SK-N-SH (cell line): ENCODE data around the gene SYNE2. TPM values are rescaled to one million over a fixed set of nuclear protein-coding genes. Genes with fewer than 3 reads are reported as not detected.

Experiments
- CTCF ChIA-PET: fragments of 300-600, 350-600 bp; formaldehyde crosslinking; extraction: SDS; loops from one replicate; lab custom pipeline; 2021; lab: Yijun Ruan, JAX
- POLR2A ChIA-PET: fragments of 350-600 bp; sonication (Branson Sonifier 250); formaldehyde crosslinking; extraction: SDS; loops from one replicate; lab custom pipeline; 2020; ENCODE audit warnings: antibody characterized with exemption, inconsistent platforms; lab: Yijun Ruan, JAX
- DNase-seq: peaks from one replicate; pipeline ENCODE4 v3.0.0; 2012
- H2AFZ ChIP-seq: fragments of 200-600 bp; sonication (generic); 2 replicates; pipeline ENCODE4 v1.8.1; 2016; ENCODE audit warnings: antibody characterized with exemption, mild to moderate bottlenecking, low read depth
- H3F3A ChIP-seq: fragments of 200-600 bp; sonication (generic); replicated peaks from 2 replicates; pipeline ENCODE3; 2016; ENCODE audit warnings: antibody characterized with exemption, mild to moderate bottlenecking; ENCODE audit not compliant: insufficient read depth
- H3K27ac ChIP-seq, 2 experiments: fragments of 200-500 bp in 1 of 2; fragments of 200-600 bp in 1 of 2; sonication (Bioruptor generic) in 1 of 2; sonication (generic), shearing (Covaris generic) in 1 of 2; 2 replicates each; pipeline versions ENCODE4 v1.5.1 to v1.6.1; 2014 to 2016; ENCODE audit warnings: low read depth in 2 of 2, inconsistent platforms in 1 of 2, low read length in 1 of 2, mild to moderate bottlenecking in 1 of 2, mixed read lengths in 1 of 2
- H3K27me3 ChIP-seq: fragments of 200-600 bp; sonication (generic), shearing (Covaris generic); 2 replicates; pipeline ENCODE4 v1.6.1; 2016; ENCODE audit warnings: mixed run types; ENCODE audit not compliant: insufficient read depth
- H3K36me3 ChIP-seq, 2 experiments: fragments of 200-500 bp in 1 of 2; fragments of 200-600 bp in 1 of 2; sonication (Bioruptor generic) in 1 of 2; sonication (generic) in 1 of 2; replicated peaks in 1 of 2; 2 replicates each; pipeline versions ENCODE3 to v1.5.1; 2014 to 2016; ENCODE audit warnings: low read length in 1 of 2, mild to moderate bottlenecking in 1 of 2; ENCODE audit not compliant: insufficient read depth in 2 of 2, control insufficient read depth in 1 of 2
- H3K4me1 ChIP-seq, 2 experiments: fragments of 200-500 bp in 1 of 2; fragments of 200-600 bp in 1 of 2; sonication (Bioruptor generic) in 1 of 2; sonication (generic), shearing (Covaris generic) in 1 of 2; 2 replicates each; pipeline versions ENCODE4 v1.5.1 to v1.6.1; 2014 to 2016; ENCODE audit warnings: low read depth in 1 of 2, low read length in 1 of 2, mixed run types in 1 of 2; ENCODE audit not compliant: insufficient read depth in 2 of 2, control insufficient read depth in 1 of 2
- H3K4me2 ChIP-seq: fragments of 200-600 bp; sonication (generic), shearing (Covaris generic); 2 replicates; pipeline ENCODE4 v1.6.1; 2017; ENCODE audit warnings: mixed run types
- H3K4me3 ChIP-seq, 2 experiments: fragments of 200-500 bp in 1 of 2; fragments of 200-600 bp in 1 of 2; sonication (Bioruptor generic) in 1 of 2; sonication (generic), shearing (Covaris generic) in 1 of 2; 2 replicates each; pipeline versions ENCODE4 v1.5.1 to v1.8.1; 2014 to 2016; ENCODE audit warnings: low read depth in 2 of 2, inconsistent platforms in 1 of 2, low read length in 1 of 2, mild to moderate bottlenecking in 1 of 2, mixed read lengths in 1 of 2, moderate library complexity in 1 of 2
- H3K79me2 ChIP-seq: fragments of 200-600 bp; sonication (generic); 2 replicates; pipeline ENCODE4 v1.8.1; 2017; ENCODE audit warnings: mild to moderate bottlenecking; ENCODE audit not compliant: insufficient read depth
- H3K9ac ChIP-seq: fragments of 200-600 bp; sonication (generic); 2 replicates; pipeline ENCODE4 v1.6.1; 2017; ENCODE audit warnings: mixed run types
- H3K9me2 ChIP-seq: fragments of 200-600 bp; sonication (generic); 2 replicates; pipeline ENCODE4 v1.6.1; 2017; ENCODE audit warnings: mixed run types
- H3K9me3 ChIP-seq: fragments of 200-600 bp; sonication (generic); 2 replicates; pipeline ENCODE4 v1.6.1; 2017; ENCODE audit warnings: mixed run types, mild to moderate bottlenecking, moderate library complexity
- H4K20me1 ChIP-seq: fragments of 200-600 bp; sonication (generic); 2 replicates; pipeline ENCODE4 v1.6.1; 2017; ENCODE audit warnings: mild to moderate bottlenecking, mixed run types; ENCODE audit not compliant: insufficient read depth
- CTCF ChIP-seq: fragments of 200-600 bp; sonication (generic); IDR thresholded peaks from 2 replicates; pipeline ENCODE4 v1.6.1; 2017; ENCODE audit warnings: antibody characterized with exemption, mild to moderate bottlenecking, moderate library complexity
- EP300 ChIP-seq, 2 experiments: IDR thresholded peaks; 2 replicates each; pipeline versions ENCODE4 v1.4.0 to v1.6.1; 2012; ENCODE audit warnings: borderline replicate concordance in 1 of 2, low read depth in 1 of 2, low read length in 1 of 2
- EZH2phosphoT487 ChIP-seq: fragments of 200-600 bp; sonication (generic); IDR thresholded peaks from 2 replicates; pipeline ENCODE4 v1.6.1; 2017; ENCODE audit warnings: low read depth, mixed run types, mild to moderate bottlenecking, antibody characterized with exemption, moderate library complexity, borderline replicate concordance
- FOXJ3 ChIP-seq: sonication (generic); formaldehyde crosslinking; IDR thresholded peaks from 2 replicates; pipeline ENCODE4 v1.5.1; 2020; ENCODE audit warnings: mild to moderate bottlenecking, missing genetic modification reagents
- GABPA ChIP-seq: IDR thresholded peaks from 2 replicates; pipeline ENCODE4 v1.4.0; 2012; ENCODE audit warnings: low read depth, mild to moderate bottlenecking
- GATA2 ChIP-seq: sonication (generic); formaldehyde crosslinking; IDR thresholded peaks from 2 replicates; pipeline ENCODE4 v1.5.0; 2020; ENCODE audit warnings: mild to moderate bottlenecking, missing genetic modification reagents
- MXI1 ChIP-seq: IDR thresholded peaks from 2 replicates; pipeline ENCODE4 v1.6.1; 2012; ENCODE audit warnings: mild to moderate bottlenecking, low read depth, low read length, improper control_type of control experiment
- PBX3 ChIP-seq: IDR thresholded peaks from 2 replicates; pipeline ENCODE4; 2012
- RCOR1 ChIP-seq: fragments of 150-350 bp; IDR thresholded peaks from 2 replicates; pipeline ENCODE4 v1.6.1; 2017; ENCODE audit warnings: antibody characterized with exemption, low read length
- SIN3A ChIP-seq: IDR thresholded peaks from 2 replicates; pipeline ENCODE4 v1.6.1; 2012; ENCODE audit warnings: low read depth, mild to moderate bottlenecking, low read length, moderate library complexity, borderline replicate concordance
- USF1 ChIP-seq: IDR thresholded peaks from 2 replicates; pipeline ENCODE4 v1.4.0; 2012; ENCODE audit warnings: low read depth, borderline replicate concordance
- USF2 ChIP-seq: fragments of 150-350 bp; IDR thresholded peaks from 2 replicates; pipeline ENCODE4 v1.6.1; 2017; ENCODE audit warnings: antibody characterized with exemption, low read length, low read depth, borderline replicate concordance
- WGBS: methylation state at CpG from one replicate; pipeline ENCODE4 v1.1.6; 2017; ENCODE audit warnings: low lambda C conversion rate; 5-methylcytosine and 5-hydroxymethylcytosine counted together
- polyA plus RNA-seq, 3 experiments: library from polyadenylated mRNA; depleted of rRNA; stranded (reverse); fragments of >200 nt; gene quantifications; 2 replicates each; pipeline ENCODE4 v1.2.3, GENCODE V29; 2012

Gene SYNE2
- polyA plus RNA-seq, 1 of the 3 experiments (the other 2 are of a cell fraction), result 7.1 TPM

GRCh38 chr14:64095620-64096019, 242.8 kb downstream of the SYNE2 start:
- H3K27ac ChIP-seq, result no peak overlapping the region
- no peaks in the 10 kb centered on the region for H3K9me2 ChIP-seq
- no peaks in the 10 kb centered on the region for H4K20me1 ChIP-seq
- peaks cover 0 to 9% of the 10 kb centered on the region in 2 experiments for H3K36me3 ChIP-seq
- H3K9me3 ChIP-seq, result no peaks in the 10 kb centered on the region
- WGBS, result 100% methylated on average over 3 of the region's 3 CpGs
- no peaks in the 10 kb centered on the region for H3F3A ChIP-seq
- DNase-seq, result no peak
- no peak overlapping the region for H3K4me2 ChIP-seq
- no peaks in the 10 kb centered on the region for H3K4me1 ChIP-seq
- no peak overlapping the region for H3K4me3 ChIP-seq
- POLR2A ChIA-PET, result no interaction called here
- CTCF ChIA-PET, result no interaction called here
- TF ChIP-seq EP300 (IDR thresholded peaks at IDR 0.05; ENCODE audit: borderline replicate concordance in 1 of 2, low read depth in 1 of 2, low read length in 1 of 2) (no peak), EZH2phosphoT487 (no peak), CTCF (no peak), FOXJ3 (no peak), SIN3A (no peak), GATA2 (no peak), PBX3 (no peak)
- no peaks in the 10 kb centered on the region for H3K79me2 ChIP-seq
- no peak overlapping the region for H2AFZ ChIP-seq
- no peaks in the 10 kb centered on the region for H3K27me3 ChIP-seq
- no peak overlapping the region for H3K9ac ChIP-seq

- CTCF ChIA-PET, result interaction anchor here (0.6 kb wide), 1 partner anchor 323 kb away, joined by 3 read pairs; no protein-coding TSS in a partner anchor
Measured at GRCh38 chr14:64098120-64098519, 245.3 kb downstream of the SYNE2 start.

More at GRCh38 chr14:64098120-64098519, 245.3 kb downstream of the SYNE2 start:
- Histone ChIP-seq H3F3A (no peaks in the 10 kb centered on the region), H2AFZ (no peak overlapping the region), H3K4me3 (no peak overlapping the region), H3K9me2 (no peaks in the 10 kb centered on the region), H3K79me2 (no peaks in the 10 kb centered on the region), H3K9ac (no peak overlapping the region), H3K27ac (no peak overlapping the region), H4K20me1 (no peaks in the 10 kb centered on the region), H3K4me2 (no peak overlapping the region), H3K27me3 (no peaks in the 10 kb centered on the region), H3K9me3 (no peaks in the 10 kb centered on the region), H3K36me3 (peaks cover 0 to 6% of the 10 kb centered on the region in 2 experiments), H3K4me1 (no peaks in the 10 kb centered on the region)
- DNase-seq, result no peak
- WGBS, result 73% methylated on average over 4 of the region's 4 CpGs
- POLR2A ChIA-PET, result interaction anchor here (0.6 kb wide), 1 partner anchor 14 kb away, joined by 3 read pairs; no protein-coding TSS in a partner anchor
- no peak for TF ChIP-seq RCOR1
- no peak for TF ChIP-seq USF2
- TF ChIP-seq FOXJ3, result no peak
- no peak for TF ChIP-seq MXI1
- no peak for TF ChIP-seq GABPA
- no peak for TF ChIP-seq USF1
- no peak for TF ChIP-seq PBX3
